Gastrocnemius medialis (tissue), 4 donors: ENCODE results near the gene TPO. TPM values are rescaled to one million over a fixed set of nuclear protein-coding genes. Genes with fewer than 3 reads are reported as not detected.
A peak's percentile ranks its signal among the peaks of the same experiment; 100 is the strongest.

Experiments
- ATAC-seq, 2 donors: fragments of 150-250 bp; one replicate each; pipeline ENCODE4 v1.9.1; 2016
- DNase-seq, 2 donors: peaks; one replicate each; pipeline ENCODE4 v3.0.0-alpha.2; 2019
- H3K27ac ChIP-seq, 4 donors: fragments of 200-600 bp; sonication (generic); 1 replicate in 1 of 4; 2 replicates in 3 of 4; pipeline ENCODE4 v1.5.1; 2016 to 2018; ENCODE audit warnings: mild to moderate bottlenecking in 2 of 4, moderate library complexity in 1 of 4
- H3K27me3 ChIP-seq, 3 donors: fragments of 200-600 bp; sonication (generic) in 2 of 3; 1 replicate in 1 of 3; 2 replicates in 2 of 3; pipeline versions ENCODE4 v1.5.1 to v1.6.0; 2016 to 2019; ENCODE audit warnings: mild to moderate bottlenecking in 1 of 3, moderate library complexity in 1 of 3
- H3K36me3 ChIP-seq, 2 donors: fragments of 200-600 bp; sonication (generic) in 1 of 2; one replicate each; pipeline ENCODE4 v1.5.1; 2017 to 2018
- H3K4me1 ChIP-seq, 2 donors: fragments of 200-600 bp; sonication (generic) in 1 of 2; one replicate each; pipeline ENCODE4 v1.5.1; 2016 to 2017; ENCODE audit warnings: mild to moderate bottlenecking in 2 of 2
- H3K4me3 ChIP-seq, 4 donors: fragments of 200-600 bp; sonication (generic) in 3 of 4; 1 replicate in 1 of 4; 2 replicates in 3 of 4; pipeline ENCODE4 v1.5.1; 2016 to 2019; ENCODE audit warnings: mild to moderate bottlenecking in 2 of 4
- H3K9me3 ChIP-seq, 3 donors: fragments of 200-600 bp; sonication (generic) in 2 of 3; 1 replicate in 1 of 3; 2 replicates in 2 of 3; pipeline ENCODE4 v1.5.1; 2016 to 2019
- CTCF ChIP-seq, 5 experiments: fragments of 450-650 bp in 3 of 5; fragments of 200-600 bp in 2 of 5; sonication (generic) in 2 of 5; IDR thresholded peaks in 4 of 5; conservative IDR thresholded peaks in 1 of 5; 1 replicate in 4 of 5; 2 replicates in 1 of 5; pipeline ENCODE4 v1.5.1; 2016 to 2019; ENCODE audit warnings: antibody characterized with exemption in 5 of 5, mild to moderate bottlenecking in 3 of 5, moderate library complexity in 3 of 5
- POLR2A ChIP-seq, 2 donors: fragments of 450-650 bp; IDR thresholded peaks; one replicate each; pipeline ENCODE4 v1.6.1; 2017; ENCODE audit warnings: antibody characterized with exemption in 2 of 2, mild to moderate bottlenecking in 2 of 2, moderate library complexity in 2 of 2
- in situ Hi-C, 4 donors: fragments of 200-750 bp; cut with MboI; loops; one replicate each; pipeline versions ENCODE4 v1.15.0 to v1.8.0; 2017; ENCODE audit warnings: low sequenced_read_pairs in 4 of 4
- intact Hi-C: fragments of 100-400 bp; cut with DNase I; formaldehyde crosslinking; loops from one replicate; pipeline ENCODE4 v1.15.1; 2023; ENCODE audit warnings: low total_unique reads
- total RNA-seq, 4 donors: library from RNA; depleted of rRNA; stranded (reverse); fragments of >200 nt; gene quantifications; one replicate each; pipeline versions ENCODE4 v1.1.0 to v1.2.3, GENCODE V29; 2016

Gene TPO
- total RNA-seq, 4 donors from 2014 or later, result 3.3 to 11.6 (median 5.3) TPM

GRCh38 chr2:1539973-1540372, 126.7 kb downstream of the TPO start:
- H3K27me3 ChIP-seq, result peaks cover 0 to 5% (median 2%) of the 10 kb centered on the region in 3 donors
- H3K4me3 ChIP-seq, result no peak overlapping the region
- TF ChIP-seq POLR2A (IDR thresholded peaks at IDR 0.05) (no peak), CTCF (IDR thresholded peaks at IDR 0.05 in 4 of 5, conservative IDR thresholded peaks at IDR 0.05 in 1 of 5) (no peak)
- H3K4me1 ChIP-seq, result no peaks in the 10 kb centered on the region
- ATAC-seq (no peak), DNase-seq (no peak)
- no peak overlapping the region for H3K27ac ChIP-seq
- intact Hi-C loops, result loop anchor here (10.0 kb wide), 2 partner anchors 585 to 825 kb away; partner anchors contain the start of gene SNTG2
- no peaks in the 10 kb centered on the region for H3K36me3 ChIP-seq
- in situ Hi-C loops, result loop anchor here in 1 of 4 donors (25.0 kb wide), 1 partner anchor 828 kb away; no protein-coding TSS in a partner anchor
- H3K9me3 ChIP-seq, result no peaks in the 10 kb centered on the region

GRCh38 chr2:1540481-1540880, 127.2 kb downstream of the TPO start:
- Histone ChIP-seq H3K9me3 (no peaks in the 10 kb centered on the region), H3K4me1 (no peaks in the 10 kb centered on the region), H3K4me3 (peak overlapping the region in 1 of 4 donors; percentile 11), H3K27ac (no peak overlapping the region), H3K27me3 (peaks cover 0 to 5% (median 2%) of the 10 kb centered on the region in 3 donors), H3K36me3 (no peaks in the 10 kb centered on the region)
- intact Hi-C loops (loop anchor here (10.0 kb wide), 2 partner anchors 586 to 826 kb away; partner anchors contain the start of gene SNTG2), in situ Hi-C loops (loop anchor here in 1 of 4 donors (25.0 kb wide), 1 partner anchor 828 kb away; no protein-coding TSS in a partner anchor)
- no peak for TF ChIP-seq CTCF (IDR thresholded peaks at IDR 0.05 in 4 of 5, conservative IDR thresholded peaks at IDR 0.05 in 1 of 5)
- TF ChIP-seq POLR2A (IDR thresholded peaks at IDR 0.05), result no peak
- DNase-seq, result no peak
- no peak for ATAC-seq

GRCh38 chr2:1541040-1541439, 127.8 kb downstream of the TPO start:
- no peaks in the 10 kb centered on the region for H3K9me3 ChIP-seq
- DNase-seq (no peak), ATAC-seq (no peak)
- H3K27me3 ChIP-seq, result peaks cover 0 to 5% (median 2%) of the 10 kb centered on the region in 3 donors
- no peak overlapping the region for H3K27ac ChIP-seq
- H3K4me3 ChIP-seq, result no peak overlapping the region
- H3K4me1 ChIP-seq, result no peaks in the 10 kb centered on the region
- in situ Hi-C loops (loop anchor here in 1 of 4 donors (25.0 kb wide), 1 partner anchor 829 kb away; no protein-coding TSS in a partner anchor), intact Hi-C loops (loop anchor here (10.0 kb wide), 2 partner anchors 586 to 826 kb away; partner anchors contain the start of gene SNTG2)
- no peaks in the 10 kb centered on the region for H3K36me3 ChIP-seq
- TF ChIP-seq CTCF (IDR thresholded peaks at IDR 0.05 in 4 of 5, conservative IDR thresholded peaks at IDR 0.05 in 1 of 5), result no peak
- TF ChIP-seq POLR2A (IDR thresholded peaks at IDR 0.05), result no peak

- Histone ChIP-seq H3K27me3 (peaks cover 0 to 5% (median 2%) of the 10 kb centered on the region in 3 donors), H3K4me3 (no peak overlapping the region), H3K27ac (no peak overlapping the region), H3K36me3 (no peaks in the 10 kb centered on the region), H3K4me1 (no peaks in the 10 kb centered on the region), H3K9me3 (no peaks in the 10 kb centered on the region)
- intact Hi-C loops, result loop anchor here (10.0 kb wide), 2 partner anchors 587 to 827 kb away; partner anchors contain the start of gene SNTG2
- DNase-seq, result no peak
- no peak for TF ChIP-seq CTCF (IDR thresholded peaks at IDR 0.05 in 4 of 5, conservative IDR thresholded peaks at IDR 0.05 in 1 of 5)
- no peak for TF ChIP-seq POLR2A (IDR thresholded peaks at IDR 0.05)
- ATAC-seq, result no peak
- in situ Hi-C loops, result loop anchor here in 1 of 4 donors (25.0 kb wide), 1 partner anchor 830 kb away; no protein-coding TSS in a partner anchor
Measured at GRCh38 chr2:1541819-1542475, 128.7 kb downstream of the TPO start.
